Activated T-helper 1 cell treated with anti-CD3 and anti-CD28 coated beads, Interleukin-2, amount 50 U/mL, for 16 hours (primary cell): Measurements from ENCODE around the gene BEND5.

ENCODE experiments used
- DNase-seq, 2 donors: peaks; one replicate each; pipeline ENCODE4 v3.0.0-alpha.2; 2020; ENCODE audit warnings: low read depth in 1 of 2, low spot score in 1 of 2

The BEND5 gene

DNA sequence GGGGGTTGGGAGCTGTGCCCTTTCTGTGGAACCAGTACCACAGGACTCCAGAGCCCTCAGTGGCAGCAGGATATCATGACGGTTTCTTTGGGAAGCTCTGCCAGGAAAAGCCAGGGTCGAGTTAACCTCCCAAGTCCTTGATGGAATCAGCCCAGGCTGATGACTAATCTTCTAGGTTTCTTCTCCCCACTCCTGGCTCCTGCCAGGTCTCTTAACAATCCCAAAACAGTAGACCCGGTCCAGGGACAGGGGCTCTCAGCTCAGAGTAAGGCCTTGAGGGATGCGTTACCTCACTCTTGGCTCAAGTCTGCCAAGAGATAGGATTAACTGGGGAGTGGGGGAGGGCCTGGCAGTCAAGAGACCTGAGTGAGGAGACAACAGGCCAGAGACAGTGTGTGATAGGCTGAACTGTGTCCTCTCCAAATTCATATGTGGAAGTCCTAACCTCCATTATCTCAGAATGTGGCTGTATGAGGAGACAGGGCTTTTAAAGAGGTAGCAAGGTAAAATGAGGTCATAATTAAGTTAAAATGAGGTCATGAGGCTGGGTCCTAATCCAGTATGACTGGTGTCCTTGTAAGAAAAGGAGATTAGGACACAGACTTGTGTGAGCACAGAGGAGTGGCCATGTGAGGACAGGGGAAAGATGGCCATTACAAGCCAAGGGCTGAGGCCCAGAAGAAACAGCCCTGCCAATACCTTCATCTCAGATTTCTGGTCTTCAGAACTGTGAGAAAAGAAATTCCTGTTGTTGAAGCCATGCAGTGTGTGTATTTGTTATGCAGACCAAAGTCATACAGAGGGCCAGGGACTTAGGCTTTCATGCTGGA lies 95.0 kb downstream of the BEND5 start:
- DNase-seq: no peak

DNA sequence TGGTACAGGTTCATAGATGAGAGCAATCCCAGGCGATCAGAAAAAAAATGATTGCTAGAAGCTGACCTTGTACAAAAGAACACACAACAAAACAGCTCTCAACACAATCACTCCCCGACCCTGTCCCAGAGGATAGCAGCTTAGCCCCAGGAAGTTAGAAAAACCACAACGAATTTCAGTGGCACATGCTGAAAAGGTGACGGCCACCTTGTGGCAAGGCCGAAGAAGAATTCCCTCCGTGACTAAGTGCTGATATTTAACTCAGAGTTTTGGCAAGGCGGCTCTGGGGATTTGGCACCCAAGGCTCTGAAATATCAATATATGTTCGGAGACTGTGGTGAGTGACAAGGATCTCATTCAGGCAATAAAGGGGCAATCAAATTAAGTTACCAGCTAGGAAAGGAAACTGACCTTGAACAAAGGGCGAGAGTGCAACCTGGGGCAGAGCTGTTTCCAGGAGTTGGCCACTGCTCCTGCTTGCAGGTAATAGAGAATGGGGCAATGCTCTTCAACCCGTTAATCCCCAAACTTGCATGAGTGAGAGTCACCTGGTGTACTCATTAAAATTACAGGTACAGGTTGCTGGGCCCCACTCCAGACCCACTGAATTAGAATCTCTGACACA lies 96.2 kb downstream of the BEND5 start:
- DNase-seq: no peak

DNA sequence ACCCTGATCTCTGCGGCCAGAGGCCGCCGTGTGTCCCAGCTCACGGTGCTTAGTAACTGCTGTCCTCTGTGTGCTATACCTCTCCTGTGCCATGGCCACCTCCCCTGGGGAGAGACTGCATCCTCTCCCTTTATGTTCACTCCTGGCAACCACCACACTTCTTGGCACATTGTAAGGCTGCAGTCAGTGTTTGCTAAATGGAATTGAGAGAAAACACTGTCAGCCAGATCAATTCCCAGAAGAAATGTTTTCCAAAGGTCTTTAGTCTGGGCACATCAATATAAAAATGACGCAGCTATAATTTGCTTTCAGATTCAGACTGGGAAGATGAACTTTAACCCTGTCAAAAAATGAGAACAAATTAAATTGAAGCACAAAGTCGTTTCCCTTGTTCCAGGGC lies 96.8 kb downstream of the BEND5 start:
- no peak for DNase-seq

DNA sequence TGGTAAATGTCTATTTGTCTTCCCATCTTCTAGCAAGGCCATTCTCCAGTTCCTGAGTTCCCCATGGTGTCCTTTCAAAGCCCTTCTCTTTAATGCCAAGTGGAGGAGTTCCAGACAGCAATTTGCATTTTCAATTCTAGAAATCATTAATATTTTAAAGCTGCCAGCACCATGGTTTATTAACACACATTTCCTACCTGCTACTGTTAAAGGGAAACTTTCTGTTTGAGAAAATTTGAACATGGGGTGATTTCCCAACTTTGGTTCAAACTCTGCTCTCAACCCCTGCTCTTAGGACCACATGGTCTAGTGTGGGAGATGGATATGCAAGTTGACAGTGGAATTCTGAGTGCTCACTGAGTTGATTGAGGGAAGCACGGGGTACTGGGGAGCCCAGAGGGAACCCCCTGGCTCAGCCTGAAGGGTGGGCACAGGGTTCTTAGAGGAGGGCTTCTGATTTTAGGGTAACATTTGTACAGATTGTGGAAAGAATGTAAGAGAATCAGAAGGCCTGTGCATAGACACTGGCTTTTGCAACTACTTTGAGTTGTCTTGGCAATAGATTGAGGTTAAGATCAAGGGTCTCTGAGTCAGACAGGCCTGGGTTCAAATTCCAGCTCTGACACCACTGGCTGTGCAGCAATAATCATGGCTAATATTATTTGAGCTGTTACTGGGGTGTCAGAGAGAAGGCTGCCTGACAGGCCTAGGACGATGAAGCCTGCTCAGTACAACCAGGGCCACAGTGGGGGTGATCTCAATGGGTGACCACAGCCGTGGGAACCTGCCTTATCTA lies 97.8 kb downstream of the BEND5 start:
- no peak for DNase-seq
